Parathyroid adenoma (tissue), 2 donors: ENCODE results near the gene INPP5D.
"Not testable (repeated sequence)": the region's sequence is repeated elsewhere in the genome, so short reads cannot be mapped to it uniquely, and the experiment has no call there.

ENCODE experiments used
- H2AFZ ChIP-seq: fragments of 300-600 bp; sonication (generic); one replicate; pipeline ENCODE4 v1.7.0; 2017; ENCODE audit warnings: antibody characterized with exemption, mild to moderate bottlenecking
- H3K27ac ChIP-seq: fragments of 300-600 bp; sonication (generic); one replicate; pipeline ENCODE4 v1.7.0; 2017
- H3K27me3 ChIP-seq: fragments of 300-600 bp; sonication (generic); one replicate; pipeline ENCODE4 v1.7.0; 2017; ENCODE audit warnings: low read length; ENCODE audit not compliant: control insufficient read depth, insufficient read depth
- H3K36me3 ChIP-seq: fragments of 300-600 bp; sonication (generic); one replicate; pipeline ENCODE4 v1.7.0; 2017; ENCODE audit warnings: low read length; ENCODE audit not compliant: control insufficient read depth, insufficient read depth
- H3K4me1 ChIP-seq: fragments of 300-600 bp; sonication (generic); one replicate; pipeline ENCODE4 v1.7.0; 2017; ENCODE audit warnings: control low read depth
- H3K4me2 ChIP-seq: fragments of 300-600 bp; sonication (generic); one replicate; pipeline ENCODE4 v1.7.0; 2017; ENCODE audit warnings: low read length
- H3K4me3 ChIP-seq: fragments of 300-600 bp; sonication (generic); one replicate; pipeline ENCODE4 v1.7.0; 2017; ENCODE audit warnings: low read depth, low read length
- H3K79me2 ChIP-seq: fragments of 300-600 bp; sonication (generic); one replicate; pipeline ENCODE4 v1.7.0; 2017; ENCODE audit warnings: control low read depth
- H3K9ac ChIP-seq: fragments of 300-600 bp; sonication (generic); one replicate; pipeline ENCODE4 v1.7.0; 2017; ENCODE audit warnings: mild to moderate bottlenecking
- H3K9me3 ChIP-seq: fragments of 300-600 bp; sonication (generic); one replicate; pipeline ENCODE4 v1.7.0; 2017; ENCODE audit warnings: low read length; ENCODE audit not compliant: control insufficient read depth
- CTCF ChIP-seq: fragments of 300-600 bp; sonication (generic); IDR thresholded peaks from one replicate; pipeline ENCODE4 v1.7.0; 2017; ENCODE audit warnings: antibody characterized with exemption, mild to moderate bottlenecking
- donor health status: primary hyperparathyroidism.

INPP5D gene

GRCh38 chr2:233063269-233063975 lies 3.3 kb downstream of the INPP5D start:
- no peaks in the 10 kb centered on the region for H3K79me2 ChIP-seq
- H3K4me2 ChIP-seq: no peak overlapping the region
- H3K4me3 ChIP-seq: no peak overlapping the region
- H3K4me1 ChIP-seq: no peaks in the 10 kb centered on the region
- H2AFZ ChIP-seq: no peak overlapping the region
- no peaks in the 10 kb centered on the region for H3K27me3 ChIP-seq
- TF ChIP-seq CTCF: no peak
- H3K9me3 ChIP-seq: no peaks in the 10 kb centered on the region
- no peak overlapping the region for H3K9ac ChIP-seq
- H3K27ac ChIP-seq: no peak overlapping the region
- no peaks in the 10 kb centered on the region for H3K36me3 ChIP-seq

GRCh38 chr2:233063976-233064411 lies 3.9 kb downstream of the INPP5D start:
- H3K4me1 ChIP-seq: no peaks in the 10 kb centered on the region
- H3K79me2 ChIP-seq: no peaks in the 10 kb centered on the region
- no peak overlapping the region for H3K27ac ChIP-seq
- no peak for TF ChIP-seq CTCF
- H2AFZ ChIP-seq: no peak overlapping the region
- H3K9me3 ChIP-seq: no peaks in the 10 kb centered on the region
- no peak overlapping the region for H3K4me2 ChIP-seq
- no peak overlapping the region for H3K9ac ChIP-seq
- H3K27me3 ChIP-seq: no peaks in the 10 kb centered on the region
- no peak overlapping the region for H3K4me3 ChIP-seq
- no peaks in the 10 kb centered on the region for H3K36me3 ChIP-seq

- H3K27me3 ChIP-seq: no peaks in the 10 kb centered on the region
- H3K4me3 ChIP-seq: no peak overlapping the region
- no peak overlapping the region for H2AFZ ChIP-seq
- TF ChIP-seq CTCF: no peak
- no peak overlapping the region for H3K27ac ChIP-seq
- no peak overlapping the region for H3K9ac ChIP-seq
- no peaks in the 10 kb centered on the region for H3K4me1 ChIP-seq
- no peak overlapping the region for H3K4me2 ChIP-seq
- H3K36me3 ChIP-seq: no peaks in the 10 kb centered on the region
- no peaks in the 10 kb centered on the region for H3K9me3 ChIP-seq
- no peaks in the 10 kb centered on the region for H3K79me2 ChIP-seq
Measured at GRCh38 chr2:233064530-233065199, 4.5 kb downstream of the INPP5D start.

GRCh38 chr2:233065200-233065589 lies 5.1 kb downstream of the INPP5D start:
- H3K27me3 ChIP-seq, H3K9ac ChIP-seq, H3K4me2 ChIP-seq, H3K4me3 ChIP-seq, H3K36me3 ChIP-seq, H3K4me1 ChIP-seq, H2AFZ ChIP-seq, H3K79me2 ChIP-seq, H3K27ac ChIP-seq, H3K9me3 ChIP-seq: not testable (repeated sequence)

- H3K27me3 ChIP-seq: no peaks in the 10 kb centered on the region
- TF ChIP-seq CTCF: no peak
- no peak overlapping the region for H3K27ac ChIP-seq
- no peaks in the 10 kb centered on the region for H3K79me2 ChIP-seq
- H3K4me3 ChIP-seq: no peak overlapping the region
- no peaks in the 10 kb centered on the region for H3K36me3 ChIP-seq
- H3K9me3 ChIP-seq: no peaks in the 10 kb centered on the region
- no peaks in the 10 kb centered on the region for H3K4me1 ChIP-seq
- no peak overlapping the region for H2AFZ ChIP-seq
- H3K4me2 ChIP-seq: no peak overlapping the region
- H3K9ac ChIP-seq: no peak overlapping the region
Measured at GRCh38 chr2:233065954-233066470, 5.9 kb downstream of the INPP5D start.
